SH-SY5Y (cell line): Measurements from ENCODE around the gene PBX1.

Experiments used
- GATA2 ChIP-seq: IDR thresholded peaks from 2 replicates; pipeline ENCODE4 v1.6.1; 2011; ENCODE audit warnings: mild to moderate bottlenecking, low read depth, low read length
- GATA3 ChIP-seq: IDR thresholded peaks from 2 replicates; pipeline ENCODE4 v1.6.1; 2011; ENCODE audit warnings: low read depth, mild to moderate bottlenecking, low read length, moderate library complexity

DNA sequence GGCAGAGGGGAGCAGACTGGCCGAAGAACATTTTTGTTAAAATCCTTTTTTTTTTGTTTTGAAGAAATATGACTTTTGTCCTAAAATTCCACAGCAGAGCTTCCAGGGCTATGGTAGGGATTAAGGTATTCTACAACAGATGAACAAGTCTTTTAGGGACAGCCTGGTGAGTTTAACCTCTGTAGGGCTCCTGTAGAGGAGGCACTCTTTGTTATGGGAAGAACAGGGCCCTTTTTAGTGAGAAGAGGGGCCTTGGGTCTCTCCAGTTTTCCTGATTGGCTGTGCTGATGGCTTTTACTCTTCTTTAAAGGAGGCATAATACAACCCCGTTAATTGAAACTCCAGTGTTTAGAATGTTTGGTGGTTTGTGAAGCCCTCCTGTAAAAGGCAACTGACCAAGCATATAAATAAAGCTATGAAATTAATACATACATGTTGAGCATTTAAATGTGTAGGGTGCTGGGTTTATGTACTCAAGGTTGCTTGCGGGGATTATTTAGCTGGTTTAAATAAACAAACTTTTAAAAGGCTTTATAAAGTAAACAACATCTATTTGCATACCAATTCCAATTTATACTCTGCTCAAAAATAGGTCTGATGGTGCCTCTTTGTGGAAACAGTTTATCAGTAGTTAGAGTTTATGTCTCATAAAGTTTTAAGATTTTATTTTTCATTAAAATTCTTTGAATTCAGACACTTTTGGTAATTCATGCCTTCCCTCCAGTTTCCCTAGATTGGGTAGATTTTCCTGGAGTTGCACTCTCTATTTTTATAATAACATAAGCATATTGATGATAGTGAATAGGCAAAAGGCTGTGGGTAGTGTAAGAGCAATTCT, 46.5 kb downstream of the PBX1 start:
- TF ChIP-seq GATA2 (no peak), GATA3 (no peak)
